COLO668 (cell line): ENCODE measurements around the gene PRKCZ.
A peak's percentile ranks its signal among the peaks of the same experiment; 100 is the strongest.

Experiments
- DNase-seq: peaks from one replicate; lab custom pipeline; 2025; ENCODE audit not compliant: unreplicated experiment; lab: John Stamatoyannopoulos, UW

The PRKCZ gene

GRCh38 chr1:2154022-2154421, 103.8 kb downstream of the PRKCZ start:
- no peak for DNase-seq

GRCh38 chr1:2155147-2155598, 105.0 kb downstream of the PRKCZ start:
- no peak for DNase-seq

- no peak for DNase-seq
Measured at GRCh38 chr1:2155788-2156187, 105.6 kb downstream of the PRKCZ start.

- no peak for DNase-seq
Measured at GRCh38 chr1:2156866-2157265, 106.7 kb downstream of the PRKCZ start.

- DNase-seq = no peak
Measured at GRCh38 chr1:2157856-2158255, 107.6 kb downstream of the PRKCZ start.

GRCh38 chr1:2158272-2158671, 108.1 kb downstream of the PRKCZ start:
- no peak for DNase-seq

- no peak for DNase-seq
Measured at GRCh38 chr1:2159124-2159523, 108.9 kb downstream of the PRKCZ start.

- DNase-seq = no peak
Measured at GRCh38 chr1:2160451-2161300, 110.5 kb downstream of the PRKCZ start.

- no peak for DNase-seq
Measured at GRCh38 chr1:2163205-2163604, 113.0 kb downstream of the PRKCZ start.

- no peak for DNase-seq
Measured at GRCh38 chr1:2165646-2166045, 115.4 kb downstream of the PRKCZ start.

- DNase-seq = no peak
Measured at GRCh38 chr1:2166254-2166653, 116.0 kb downstream of the PRKCZ start.

- no peak for DNase-seq
Measured at GRCh38 chr1:2166695-2167094, 116.5 kb downstream of the PRKCZ start.

- DNase-seq = no peak
Measured at GRCh38 chr1:2168090-2168489, 117.9 kb downstream of the PRKCZ start.

- no peak for DNase-seq
Measured at GRCh38 chr1:2168535-2168934, 118.3 kb downstream of the PRKCZ start.

GRCh38 chr1:2169200-2169836, 119.1 kb downstream of the PRKCZ start:
- DNase-seq = no peak

GRCh38 chr1:2170211-2170610, 120.0 kb downstream of the PRKCZ start:
- DNase-seq = no peak

GRCh38 chr1:2172012-2172411, 121.8 kb downstream of the PRKCZ start:
- no peak for DNase-seq

- no peak for DNase-seq
Measured at GRCh38 chr1:2172551-2173146, 122.4 kb downstream of the PRKCZ start.

GRCh38 chr1:2173546-2174347, 123.5 kb downstream of the PRKCZ start:
- no peak for DNase-seq

- DNase-seq = peak; percentile 69
Measured at GRCh38 chr1:2174348-2175054, 124.3 kb downstream of the PRKCZ start.

GRCh38 chr1:2175055-2175414, 124.8 kb downstream of the PRKCZ start:
- no peak for DNase-seq
